ENCODE measurements around the gene ZSWIM1. TPM values are rescaled to one million over a fixed set of nuclear protein-coding genes. Genes with fewer than 3 reads are reported as not detected.

ZSWIM1 gene
- total RNA-seq, 1 experiment from 2014 or later = 13.2 TPM

DNA sequence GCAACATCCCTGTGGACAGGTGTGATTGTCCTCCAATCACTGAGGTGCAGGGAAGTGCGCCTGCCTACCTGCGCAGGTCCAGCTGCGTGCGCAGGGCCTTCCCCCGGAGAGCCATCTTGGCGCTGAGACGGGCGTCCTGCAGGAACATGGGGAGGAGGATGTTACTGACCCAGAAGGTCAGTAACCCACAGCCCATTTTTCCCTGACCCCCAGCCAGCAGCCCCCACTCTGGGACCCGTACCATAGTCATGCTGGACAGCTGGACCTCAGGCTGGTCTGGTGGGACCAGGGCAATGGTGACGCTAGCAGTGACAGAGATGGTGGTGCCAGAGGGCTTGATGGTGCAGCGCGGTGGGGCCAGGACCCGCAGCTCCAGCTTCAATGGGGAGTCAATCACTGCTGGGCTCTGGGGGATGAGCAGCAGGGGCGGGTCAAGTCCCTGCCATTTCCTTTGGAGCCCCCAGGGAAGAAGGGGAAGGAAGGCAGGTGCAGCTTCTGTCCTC lies 21.2 kb downstream of the ZSWIM1 start:
- Histone ChIP-seq H3K27ac (ENCODE audit: low read depth, low read length, poor library complexity, severe bottlenecking) (no peak overlapping the region), H3K27me3 (replicated peaks; ENCODE audit: insufficient read depth, low read depth, low read length, poor library complexity) (no peaks in the 10 kb centered on the region), H3K4me3 (ENCODE audit: low read depth, low read length, poor library complexity, severe bottlenecking) (no peak overlapping the region), H3K4me1 (ENCODE audit: insufficient read depth, low read length, poor library complexity, severe bottlenecking) (no peaks in the 10 kb centered on the region), H3K9me3 (ENCODE audit: low read depth, low read length, poor library complexity, severe bottlenecking) (no peaks in the 10 kb centered on the region), H3K36me3 (ENCODE audit: insufficient read depth, low read length, poor library complexity, severe bottlenecking) (peaks cover 51% of the 10 kb centered on the region)
- POLR2A ChIA-PET (ENCODE audit: low non-redundant PET) = no interaction called here
- TF ChIP-seq EZH2 (IDR thresholded peaks at IDR 0.05; ENCODE audit: borderline replicate concordance, low read depth, low read length, poor library complexity, severe bottlenecking) = no peak
- TF ChIP-seq, protein P1, sequence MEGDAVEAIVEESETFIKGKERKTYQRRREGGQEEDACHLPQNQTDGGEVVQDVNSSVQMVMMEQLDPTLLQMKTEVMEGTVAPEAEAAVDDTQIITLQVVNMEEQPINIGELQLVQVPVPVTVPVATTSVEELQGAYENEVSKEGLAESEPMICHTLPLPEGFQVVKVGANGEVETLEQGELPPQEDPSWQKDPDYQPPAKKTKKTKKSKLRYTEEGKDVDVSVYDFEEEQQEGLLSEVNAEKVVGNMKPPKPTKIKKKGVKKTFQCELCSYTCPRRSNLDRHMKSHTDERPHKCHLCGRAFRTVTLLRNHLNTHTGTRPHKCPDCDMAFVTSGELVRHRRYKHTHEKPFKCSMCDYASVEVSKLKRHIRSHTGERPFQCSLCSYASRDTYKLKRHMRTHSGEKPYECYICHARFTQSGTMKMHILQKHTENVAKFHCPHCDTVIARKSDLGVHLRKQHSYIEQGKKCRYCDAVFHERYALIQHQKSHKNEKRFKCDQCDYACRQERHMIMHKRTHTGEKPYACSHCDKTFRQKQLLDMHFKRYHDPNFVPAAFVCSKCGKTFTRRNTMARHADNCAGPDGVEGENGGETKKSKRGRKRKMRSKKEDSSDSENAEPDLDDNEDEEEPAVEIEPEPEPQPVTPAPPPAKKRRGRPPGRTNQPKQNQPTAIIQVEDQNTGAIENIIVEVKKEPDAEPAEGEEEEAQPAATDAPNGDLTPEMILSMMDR (conservative IDR thresholded peaks at IDR 0.05; ENCODE audit: low read depth, low read length) = no peak
- CTCF ChIA-PET = no interaction called here
- no peak for DNase-seq (ENCODE audit: low spot score)
- BruUV-seq (replicated peaks) = no TSS peak
- intact Hi-C loops (cut with micrococcal nuclease; ENCODE audit: unreplicated experiment) = no loop called here

DNA sequence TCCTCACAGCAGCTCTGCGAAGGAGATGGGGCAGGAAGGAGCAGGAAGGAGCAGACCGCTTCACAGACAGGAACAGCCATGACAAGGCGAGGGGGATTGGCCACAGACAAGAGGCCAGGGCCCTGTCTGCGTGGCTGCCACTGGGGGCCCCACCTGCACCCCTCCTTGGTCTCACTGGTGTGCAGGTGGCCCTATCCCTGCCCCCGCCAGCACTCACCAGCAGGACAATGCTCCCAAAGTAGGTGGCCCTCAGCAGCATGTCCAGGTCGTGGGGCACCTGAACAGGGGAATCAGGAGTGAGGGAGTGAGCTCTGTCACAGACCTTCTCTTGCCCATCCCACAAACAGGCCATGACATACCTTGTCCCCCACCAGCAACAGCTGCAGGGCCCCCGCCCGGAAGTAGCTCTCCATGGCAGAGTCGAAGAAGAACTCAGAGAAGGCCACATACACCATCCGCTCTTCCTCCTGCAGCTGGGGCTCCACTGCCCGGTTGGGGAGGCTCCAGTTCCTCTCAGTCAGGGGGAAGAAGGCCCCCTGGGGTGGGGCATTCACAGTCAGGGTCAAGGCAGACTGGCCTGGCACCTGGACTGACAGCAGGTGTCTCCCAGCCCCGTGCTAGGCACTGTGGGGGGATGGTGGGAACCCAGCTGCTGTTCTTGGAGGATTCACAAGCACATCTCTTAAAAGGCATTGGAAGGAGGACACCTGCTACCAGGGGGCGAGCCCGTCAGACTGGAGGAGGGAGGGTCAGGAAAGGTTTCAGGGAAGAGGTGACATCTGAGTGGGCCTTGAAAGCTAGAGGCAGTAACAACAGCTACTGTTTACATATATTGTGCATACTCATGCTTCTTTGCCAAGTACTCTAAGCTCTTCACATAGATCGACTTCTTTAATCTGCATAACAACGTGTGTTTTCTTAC lies 23.8 kb downstream of the ZSWIM1 start:
- Histone ChIP-seq H3K27ac (ENCODE audit: low read depth, low read length, poor library complexity, severe bottlenecking) (no peak overlapping the region), H3K9me3 (ENCODE audit: low read depth, low read length, poor library complexity, severe bottlenecking) (no peaks in the 10 kb centered on the region), H3K4me1 (ENCODE audit: insufficient read depth, low read length, poor library complexity, severe bottlenecking) (no peaks in the 10 kb centered on the region), H3K27me3 (replicated peaks; ENCODE audit: insufficient read depth, low read depth, low read length, poor library complexity) (no peaks in the 10 kb centered on the region), H3K4me3 (ENCODE audit: low read depth, low read length, poor library complexity, severe bottlenecking) (no peak overlapping the region), H3K36me3 (ENCODE audit: insufficient read depth, low read length, poor library complexity, severe bottlenecking) (peaks cover 41% of the 10 kb centered on the region)
- no TSS peak for BruUV-seq (replicated peaks)
- ChIA-PET POLR2A (ENCODE audit: low non-redundant PET) (interaction anchor here (0.5 kb wide), 1 partner anchor 59 kb away, joined by 3 read pairs; no protein-coding TSS in a partner anchor), CTCF (no interaction called here)
- no peak for DNase-seq (ENCODE audit: low spot score)
- no peak for TF ChIP-seq EZH2 (IDR thresholded peaks at IDR 0.05; ENCODE audit: borderline replicate concordance, low read depth, low read length, poor library complexity, severe bottlenecking)
- TF ChIP-seq, protein P1 (conservative IDR thresholded peaks at IDR 0.05; ENCODE audit: low read depth, low read length) = no peak
- intact Hi-C loops (cut with micrococcal nuclease; ENCODE audit: unreplicated experiment) = no loop called here

DNA sequence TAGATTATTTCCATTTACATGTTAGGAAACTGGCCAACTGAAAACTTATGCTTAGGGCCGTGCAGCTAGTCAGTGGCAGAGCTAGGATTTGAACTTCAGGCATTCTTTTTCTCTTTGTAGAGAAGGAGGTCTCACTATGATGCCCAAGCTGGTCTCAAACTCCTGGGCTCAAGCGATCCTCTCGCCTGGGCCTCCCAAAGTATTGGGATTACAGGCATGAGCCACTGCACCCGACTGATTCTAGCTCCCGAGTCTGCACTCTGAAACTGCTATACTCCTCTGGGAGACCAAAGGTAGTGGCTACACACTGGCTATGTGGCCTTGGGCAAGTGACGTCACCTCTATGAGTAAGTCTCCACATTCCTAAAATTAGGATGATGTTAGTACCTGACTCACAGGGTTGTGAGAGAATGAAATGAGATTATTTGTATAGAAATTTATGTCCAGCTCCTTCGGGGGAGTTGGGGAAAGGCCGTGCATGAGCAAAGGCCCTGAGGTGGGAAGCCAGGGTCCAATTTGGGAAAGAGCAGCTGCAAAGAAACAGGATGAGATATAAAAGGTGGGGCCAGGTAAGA lies 24.6 kb downstream of the ZSWIM1 start:
- POLR2A ChIA-PET (ENCODE audit: low non-redundant PET) = no interaction called here
- Histone ChIP-seq H3K27ac (ENCODE audit: low read depth, low read length, poor library complexity, severe bottlenecking) (no peak overlapping the region), H3K36me3 (ENCODE audit: insufficient read depth, low read length, poor library complexity, severe bottlenecking) (peaks cover 37% of the 10 kb centered on the region), H3K9me3 (ENCODE audit: low read depth, low read length, poor library complexity, severe bottlenecking) (no peaks in the 10 kb centered on the region), H3K27me3 (replicated peaks; ENCODE audit: insufficient read depth, low read depth, low read length, poor library complexity) (no peaks in the 10 kb centered on the region), H3K4me3 (ENCODE audit: low read depth, low read length, poor library complexity, severe bottlenecking) (no peak overlapping the region), H3K4me1 (ENCODE audit: insufficient read depth, low read length, poor library complexity, severe bottlenecking) (peaks cover 3% of the 10 kb centered on the region)
- CTCF ChIA-PET = no interaction called here
- TF ChIP-seq EZH2 (IDR thresholded peaks at IDR 0.05; ENCODE audit: borderline replicate concordance, low read depth, low read length, poor library complexity, severe bottlenecking) = no peak
- TF ChIP-seq, protein P1 (conservative IDR thresholded peaks at IDR 0.05; ENCODE audit: low read depth, low read length) = no peak
- BruUV-seq (replicated peaks) = no TSS peak
- no peak for DNase-seq (ENCODE audit: low spot score)
- intact Hi-C loops (cut with micrococcal nuclease; ENCODE audit: unreplicated experiment) = no loop called here

Measured in A673 (cell line).